Raji (cell line): Measurements from ENCODE around the gene OPN3.

ENCODE experiments used
- POLR2A ChIP-seq: IDR thresholded peaks from 2 replicates; pipeline ENCODE4 v1.6.1; 2011; ENCODE audit warnings: low read depth, low read length, control low read depth; ENCODE audit not compliant: insufficient read depth

Gene OPN3

DNA sequence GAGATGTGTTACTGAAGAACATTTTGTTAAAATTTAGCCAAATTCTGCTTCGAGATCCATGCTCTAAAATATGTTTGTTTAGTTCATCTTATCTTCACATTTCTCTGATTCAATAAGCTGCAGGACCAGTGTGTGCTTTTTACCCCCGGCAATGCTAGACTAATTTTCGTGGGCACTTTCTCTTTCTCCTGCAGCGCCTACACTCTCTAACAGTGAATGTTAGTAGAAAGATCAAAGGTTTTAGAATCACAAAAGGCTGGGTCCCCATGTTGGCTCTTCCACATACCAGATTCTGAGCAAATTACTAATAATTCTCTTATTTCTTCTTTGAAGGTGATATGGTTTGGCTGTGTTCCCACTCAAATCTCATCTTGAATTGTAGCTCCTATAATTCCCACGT is 8.5 kb downstream of the OPN3 start:
- TF ChIP-seq POLR2A = no peak

DNA sequence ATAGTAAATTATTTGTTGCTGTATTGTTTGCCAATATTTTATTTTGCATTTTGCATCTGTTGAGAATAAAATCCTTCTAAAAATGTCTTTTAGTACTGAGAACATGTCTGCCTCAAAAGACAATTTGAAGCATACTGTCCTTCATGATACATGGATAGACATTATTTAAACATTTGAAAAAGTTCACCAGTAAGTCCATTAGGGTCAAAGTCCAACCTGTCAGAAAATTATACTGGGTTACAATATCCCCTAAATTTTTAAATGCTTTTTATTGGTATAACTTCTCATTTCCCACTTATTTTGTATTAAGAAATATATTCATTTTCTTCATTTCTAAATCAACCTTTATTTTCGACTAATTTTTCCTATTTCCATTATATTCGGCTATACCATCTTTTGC is 9.3 kb downstream of the OPN3 start:
- TF ChIP-seq POLR2A = no peak

- no peak for TF ChIP-seq POLR2A
Observed at GRCh38 chr1:241630476-241630875, 9.7 kb downstream of the OPN3 start.

DNA sequence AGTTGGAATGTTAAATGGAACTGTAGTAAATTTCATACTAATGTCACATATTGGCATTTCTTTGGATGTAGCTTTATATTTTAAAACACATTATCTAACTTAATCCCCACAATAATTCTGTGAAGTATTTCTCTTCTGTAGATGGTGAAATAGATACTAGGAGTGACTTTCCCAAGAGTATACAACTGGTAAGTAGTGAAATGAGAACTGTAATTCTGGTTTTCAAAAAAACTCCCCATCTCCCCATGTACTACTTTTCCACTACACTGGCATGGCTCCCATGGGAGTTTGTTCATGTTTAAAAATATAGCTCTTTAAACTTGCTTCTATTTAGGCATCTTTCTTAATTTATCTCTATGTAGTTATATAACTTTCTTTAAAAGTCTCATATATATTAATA is 10.2 kb downstream of the OPN3 start:
- TF ChIP-seq POLR2A = no peak

DNA sequence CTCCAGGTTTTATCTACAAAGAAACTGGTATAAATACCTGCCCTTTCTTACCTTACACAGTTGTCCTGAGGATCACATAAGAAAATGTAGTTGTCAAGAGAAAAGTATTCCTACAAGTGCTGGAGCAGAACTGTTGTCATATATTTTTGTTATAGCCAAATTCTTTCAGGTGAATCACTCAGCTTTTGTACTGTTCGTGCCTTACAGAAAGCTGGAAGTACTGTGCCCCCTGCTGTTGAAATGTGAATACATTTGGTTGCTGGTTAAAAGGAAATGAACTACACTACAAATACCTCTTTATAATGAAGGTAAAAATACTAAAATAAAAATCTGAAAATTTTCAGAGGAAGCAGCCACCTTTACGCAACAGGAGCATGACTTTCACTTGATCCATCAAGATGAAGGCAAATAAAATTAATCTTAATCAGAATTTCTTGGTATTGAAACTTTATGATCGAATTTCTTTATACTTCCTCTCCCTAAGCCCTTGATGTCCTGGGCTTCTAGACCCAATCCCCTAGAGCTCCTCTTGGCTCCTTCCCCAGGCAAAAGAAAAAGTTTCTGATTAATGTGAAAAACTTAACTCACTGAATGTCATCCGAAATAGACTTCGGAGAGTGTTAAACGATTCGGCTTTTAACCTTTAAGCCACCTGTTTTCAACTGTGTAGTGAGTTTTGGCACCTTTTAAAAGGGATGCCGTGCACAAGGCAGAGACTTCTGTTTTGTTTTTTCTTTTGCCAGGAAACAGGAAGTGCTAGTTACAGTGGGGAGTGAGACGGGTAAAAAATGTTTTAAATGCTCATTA is 12.5 kb downstream of the OPN3 start:
- TF ChIP-seq POLR2A = no peak

DNA sequence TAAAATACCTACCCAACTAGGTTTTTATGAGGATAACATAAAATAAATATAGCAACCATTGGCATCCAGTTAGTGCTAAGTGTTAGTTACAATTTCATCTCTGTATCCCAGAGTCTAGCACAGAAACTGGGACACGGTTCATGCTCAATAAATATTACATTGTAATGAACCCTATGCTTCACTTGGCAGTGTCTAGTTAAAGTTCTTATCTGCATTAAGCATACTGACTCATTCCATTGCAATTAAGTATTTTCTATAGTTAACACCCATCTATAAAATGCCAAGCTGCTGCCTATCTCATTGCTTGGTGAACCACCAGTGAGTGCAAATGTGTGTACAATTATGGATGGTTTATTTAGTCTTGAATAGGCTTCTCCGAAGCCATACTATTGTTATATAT is 15.2 kb downstream of the OPN3 start:
- TF ChIP-seq POLR2A = no peak

- TF ChIP-seq POLR2A = no peak
Observed at GRCh38 chr1:241622669-241623068, 17.5 kb downstream of the OPN3 start.

DNA sequence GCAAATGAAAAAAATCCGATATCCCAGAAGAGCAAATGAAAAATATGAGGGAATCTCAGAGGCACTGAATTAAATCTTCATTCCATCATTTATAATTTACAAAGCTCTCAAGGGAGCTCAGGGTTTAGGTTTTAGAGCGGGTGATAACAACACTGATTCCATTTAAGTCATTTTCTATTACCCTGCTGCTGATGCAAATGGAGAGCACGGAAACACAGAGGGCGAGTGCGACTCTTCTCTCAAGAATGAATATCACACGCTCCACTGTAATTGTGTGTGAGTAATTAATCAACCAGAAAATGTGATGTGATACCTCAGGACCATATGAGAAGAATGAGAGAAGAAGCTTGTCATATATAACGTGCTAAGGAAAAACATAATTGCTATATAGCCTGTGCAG is 22.7 kb downstream of the OPN3 start:
- TF ChIP-seq POLR2A = no peak

GRCh38 chr1:241615043-241615974 is 24.9 kb downstream of the OPN3 start:
- no peak for TF ChIP-seq POLR2A

- no peak for TF ChIP-seq POLR2A
Observed at GRCh38 chr1:241614572-241614971, 25.6 kb downstream of the OPN3 start.

- no peak for TF ChIP-seq POLR2A
Observed at GRCh38 chr1:241614144-241614543, 26.0 kb downstream of the OPN3 start.

DNA sequence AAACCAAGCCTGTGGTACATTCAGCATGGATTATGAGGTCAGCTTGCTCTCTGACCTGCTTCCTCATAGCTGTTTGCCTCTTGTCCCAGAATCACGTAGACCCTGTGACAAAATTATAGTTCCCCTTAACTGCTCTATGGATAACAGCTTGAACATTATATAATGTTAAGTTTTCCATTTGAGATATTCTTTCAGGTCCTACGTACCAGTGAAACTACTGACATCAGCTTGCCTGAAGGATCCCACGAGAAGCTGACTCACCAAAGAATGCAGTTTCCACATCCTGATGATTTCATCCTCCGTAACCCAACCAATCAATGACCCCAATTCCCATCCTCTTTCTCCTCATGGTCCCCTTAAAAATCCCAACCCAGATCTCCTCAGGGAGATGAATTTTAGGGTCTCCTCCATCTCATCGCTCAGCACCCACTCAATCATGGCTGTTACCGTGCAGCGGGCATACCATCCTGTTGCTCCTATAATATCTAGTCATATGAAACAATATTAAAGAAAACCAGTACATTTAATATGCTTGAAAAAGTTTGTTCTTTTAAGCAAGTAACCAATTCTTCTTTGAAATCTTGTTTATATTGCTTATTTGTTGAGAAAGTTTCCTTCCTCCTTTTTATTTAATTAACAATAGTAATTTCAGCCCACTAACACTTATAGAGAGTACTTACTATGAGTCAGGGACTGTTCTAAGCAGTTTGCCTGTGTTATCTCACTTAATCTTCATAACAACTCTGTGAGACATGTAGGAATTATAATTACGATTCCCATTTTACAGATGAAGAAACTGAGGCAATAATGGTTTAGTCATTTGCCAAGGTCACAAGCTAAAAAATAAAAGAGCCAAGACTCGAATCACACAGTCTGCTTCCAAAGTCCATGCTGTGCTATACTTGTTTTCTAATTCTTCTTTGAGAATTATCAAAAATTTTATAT is 27.4 kb downstream of the OPN3 start:
- TF ChIP-seq POLR2A = no peak

- TF ChIP-seq POLR2A = no peak
Observed at GRCh38 chr1:241611736-241612135, 28.4 kb downstream of the OPN3 start.

DNA sequence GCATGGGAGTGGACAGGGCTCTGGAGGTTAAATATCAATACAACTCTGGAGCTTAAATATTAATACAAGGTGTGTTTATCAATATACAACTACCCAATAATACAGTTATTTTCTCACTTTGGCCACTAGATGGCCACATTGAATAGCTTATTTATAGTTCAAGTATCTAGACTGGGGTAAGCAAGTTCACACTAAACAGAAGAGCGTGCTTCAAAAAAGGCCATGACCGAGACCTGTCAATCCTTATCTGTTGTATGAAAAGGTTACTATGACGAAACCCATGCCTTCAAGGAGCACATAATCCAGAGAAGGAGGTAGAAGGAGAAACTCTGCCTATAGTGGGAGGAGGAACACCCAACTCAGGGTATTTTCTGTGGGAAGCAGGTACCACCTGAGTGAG is 29.1 kb downstream of the OPN3 start:
- TF ChIP-seq POLR2A = no peak
